H7 (cell line): ENCODE data around the gene HTR3B. TPM values are rescaled to one million over a fixed set of nuclear protein-coding genes. Genes with fewer than 3 reads are reported as not detected.
A peak's percentile ranks its signal among the peaks of the same experiment; 100 is the strongest.

Experiments used
- DNase-seq: peaks from one replicate; pipeline ENCODE4 v3.0.0; 2012
- H3K27me3 ChIP-seq: 2 replicates; pipeline ENCODE4 v1.6.0; 2011; ENCODE audit warnings: mild to moderate bottlenecking, low read length; ENCODE audit not compliant: control insufficient read depth, insufficient read depth
- H3K36me3 ChIP-seq: replicated peaks from 2 replicates; pipeline ENCODE4 v1.5.1; 2011; ENCODE audit warnings: low read length; ENCODE audit not compliant: control insufficient read depth, insufficient read depth
- H3K4me3 ChIP-seq: 2 replicates; pipeline ENCODE4 v1.5.1; 2011; ENCODE audit warnings: low read depth, mild to moderate bottlenecking, control low read depth, low read length, moderate library complexity; ENCODE audit not compliant: insufficient read depth
- total RNA-seq: library from RNA; depleted of rRNA; stranded (reverse); fragments of >200 nt; shearing (Covaris generic); gene quantifications from 2 replicates; pipeline ENCODE4 v1.2.3, GENCODE V29; 2014; rRNA removed

HTR3B gene
- not detected in 2 replicates for total RNA-seq

- no peak for DNase-seq
- Histone ChIP-seq H3K36me3 (no peaks in the 10 kb centered on the region), H3K27me3 (no peaks in the 10 kb centered on the region), H3K4me3 (no peak within 1 kb of the TSS)
Observed at GRCh38 chr11:113904379-113905101, at the start of gene HTR3B. TSS of gene HTR3B (plus strand) at chr11:113904796. CDS start at chr11:113904934, 138 bp downstream.

DNA sequence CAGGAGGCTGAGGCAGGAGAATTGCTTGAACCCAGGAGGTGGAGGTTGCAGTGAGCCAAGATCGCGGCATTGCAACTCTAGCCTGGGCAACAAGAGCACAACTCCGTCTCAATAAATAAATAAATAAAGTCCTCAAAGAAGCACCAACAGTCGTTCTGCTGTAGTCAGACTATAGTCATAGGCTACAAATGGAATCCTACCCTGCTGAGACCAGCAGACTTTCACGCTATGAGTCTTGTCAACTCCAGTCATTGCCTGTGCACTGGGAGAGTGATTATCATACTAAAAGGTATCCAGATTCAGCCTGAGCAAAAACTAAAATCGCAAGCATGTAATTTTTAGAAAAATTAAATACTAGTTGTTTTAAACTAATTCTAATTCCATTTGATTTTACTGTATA is 48.8 kb upstream of the HTR3B start:
- no peak overlapping the region for H3K4me3 ChIP-seq
- no peaks in the 10 kb centered on the region for H3K27me3 ChIP-seq
- DNase-seq = no peak
- peaks cover 12% of the 10 kb centered on the region for H3K36me3 ChIP-seq

DNA sequence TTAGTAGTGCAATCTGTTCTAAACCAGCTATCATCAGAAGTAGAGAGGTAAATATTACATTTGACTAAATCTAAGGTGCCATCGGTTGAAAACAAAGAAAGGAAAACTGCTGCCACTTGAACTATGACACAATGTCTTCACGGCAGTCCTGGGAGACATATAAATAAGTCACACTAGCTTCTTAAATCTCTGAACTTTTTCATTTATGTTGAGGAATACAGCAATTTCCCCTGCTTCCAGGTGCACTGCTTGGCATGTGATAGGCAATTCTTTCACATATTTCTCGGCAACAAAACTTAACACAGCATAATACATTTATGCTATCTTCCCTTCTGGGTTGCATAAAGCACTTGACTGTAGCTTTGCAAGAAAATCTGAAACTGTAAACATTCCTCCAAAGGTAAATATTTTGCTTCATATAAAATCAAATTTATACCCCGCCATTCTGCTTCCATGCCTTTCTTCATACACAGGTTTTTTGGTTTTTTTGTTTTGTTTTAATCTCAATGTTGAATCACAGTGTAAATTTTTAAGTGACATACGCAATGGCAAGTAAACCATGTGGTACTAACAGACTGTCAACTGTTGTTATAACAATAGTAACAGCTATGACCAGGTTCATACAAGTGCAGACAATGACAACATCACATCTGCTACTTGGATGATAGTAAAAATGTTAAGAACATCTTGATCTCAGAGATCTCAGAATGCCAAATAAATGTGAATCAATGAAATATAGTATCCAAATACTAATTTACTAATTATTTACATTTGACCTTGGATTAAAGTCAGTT is 47.4 kb upstream of the HTR3B start:
- Histone ChIP-seq H3K4me3 (no peak overlapping the region), H3K27me3 (no peaks in the 10 kb centered on the region), H3K36me3 (peaks cover 7% of the 10 kb centered on the region)
- DNase-seq = no peak

DNA sequence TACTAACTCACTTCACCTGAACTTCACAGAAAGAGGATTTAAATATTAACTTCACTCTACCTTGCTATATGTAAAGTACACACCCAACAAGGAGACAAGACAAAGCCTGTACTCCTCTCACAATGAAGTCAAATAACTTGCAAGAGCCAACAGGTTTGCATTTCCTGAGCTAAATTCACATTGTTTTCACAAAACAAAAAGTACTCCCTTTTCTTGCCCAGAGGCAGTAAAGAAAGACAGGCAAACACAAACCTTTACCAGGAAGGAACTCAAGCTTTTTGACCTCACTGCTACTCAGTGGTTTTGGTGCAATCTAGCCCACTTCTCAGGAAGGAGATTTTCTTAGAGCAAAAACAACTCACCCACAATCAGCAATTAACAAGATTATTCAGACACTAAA is 44.9 kb upstream of the HTR3B start:
- Histone ChIP-seq H3K27me3 (no peaks in the 10 kb centered on the region), H3K36me3 (peaks cover 2% of the 10 kb centered on the region; the same call in 1 of the 2 replicates), H3K4me3 (no peak overlapping the region)
- peak; percentile 32 for DNase-seq

DNA sequence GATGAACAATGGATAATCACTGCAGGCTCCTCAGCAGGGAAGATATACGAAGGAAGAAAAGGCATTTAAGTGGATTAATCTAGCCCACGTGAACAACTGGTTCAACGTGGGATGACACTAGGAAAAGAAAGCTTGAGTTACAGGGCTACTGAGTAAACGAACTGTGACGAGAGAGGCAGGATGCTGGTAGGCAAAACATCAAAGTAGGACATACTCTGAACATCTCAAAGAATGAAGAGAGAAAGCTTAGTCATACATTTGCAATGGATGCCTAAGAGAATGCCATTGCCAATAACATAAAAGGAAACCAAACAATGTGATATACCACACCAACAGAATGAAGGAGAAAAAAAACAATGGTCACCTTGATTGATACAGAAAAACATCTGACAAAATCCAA is 42.2 kb upstream of the HTR3B start:
- no peak overlapping the region for H3K4me3 ChIP-seq
- DNase-seq = peak; percentile 45
- H3K36me3 ChIP-seq = peaks cover 4% of the 10 kb centered on the region
- H3K27me3 ChIP-seq = no peaks in the 10 kb centered on the region

DNA sequence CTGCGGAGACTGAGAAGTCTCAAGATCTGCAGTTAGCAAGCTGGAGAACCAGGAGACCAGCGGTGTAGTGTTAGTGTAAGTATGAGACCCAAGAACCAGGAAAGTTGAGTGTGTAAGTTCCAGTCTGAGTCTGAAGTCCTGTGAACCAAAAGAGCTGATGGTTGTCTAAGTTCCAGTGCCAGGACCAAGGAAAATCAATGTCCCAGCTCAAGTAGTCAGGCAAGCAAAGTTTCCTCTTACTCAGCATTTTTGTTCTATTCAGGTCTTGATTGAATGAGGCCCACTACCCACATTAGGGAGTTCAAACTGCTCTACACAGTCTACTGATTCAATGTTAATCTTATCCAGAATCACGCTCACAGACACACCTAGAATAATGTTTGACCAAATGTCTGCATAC is 40.2 kb upstream of the HTR3B start:
- Histone ChIP-seq H3K36me3 (peaks cover 13% of the 10 kb centered on the region), H3K27me3 (no peaks in the 10 kb centered on the region), H3K4me3 (no peak overlapping the region)
- DNase-seq = no peak

GRCh38 chr11:113865873-113866272 is 38.7 kb upstream of the HTR3B start:
- H3K36me3 ChIP-seq = peaks cover 15% of the 10 kb centered on the region
- no peak for DNase-seq
- H3K4me3 ChIP-seq = no peak overlapping the region
- H3K27me3 ChIP-seq = no peaks in the 10 kb centered on the region

DNA sequence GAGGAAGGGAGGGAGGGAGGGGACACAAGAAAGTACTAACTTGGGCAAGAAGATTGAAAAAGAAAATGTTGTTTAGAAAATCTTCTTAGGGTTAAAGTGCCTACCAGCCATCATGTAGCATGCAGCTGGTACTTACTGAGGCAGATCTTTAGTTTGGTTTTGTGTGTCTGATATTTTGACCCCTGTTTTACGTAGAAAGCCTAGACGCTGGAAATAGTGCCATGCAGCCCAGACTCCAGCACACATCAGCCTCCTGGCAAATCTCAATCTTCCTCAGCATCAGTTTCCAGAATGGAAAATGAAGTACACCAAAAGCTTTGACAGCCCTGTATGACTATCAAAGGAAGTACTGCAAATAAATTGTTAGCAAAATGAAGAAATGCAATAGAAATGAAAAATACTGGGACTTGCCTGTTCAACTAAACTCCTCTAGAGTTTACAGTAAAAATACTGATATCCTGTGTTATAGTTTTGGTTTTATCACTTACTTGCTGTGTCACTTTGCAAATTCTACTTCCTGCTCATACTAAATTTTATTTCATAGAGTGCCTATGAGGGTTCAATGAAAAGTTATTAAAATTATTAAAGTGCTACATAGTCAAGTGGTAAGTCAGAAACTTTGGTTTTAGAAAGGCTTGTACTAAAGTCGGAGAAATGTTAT is 36.6 kb upstream of the HTR3B start:
- H3K27me3 ChIP-seq = no peaks in the 10 kb centered on the region
- peaks cover 24% of the 10 kb centered on the region for H3K36me3 ChIP-seq
- no peak for DNase-seq
- H3K4me3 ChIP-seq = no peak overlapping the region

DNA sequence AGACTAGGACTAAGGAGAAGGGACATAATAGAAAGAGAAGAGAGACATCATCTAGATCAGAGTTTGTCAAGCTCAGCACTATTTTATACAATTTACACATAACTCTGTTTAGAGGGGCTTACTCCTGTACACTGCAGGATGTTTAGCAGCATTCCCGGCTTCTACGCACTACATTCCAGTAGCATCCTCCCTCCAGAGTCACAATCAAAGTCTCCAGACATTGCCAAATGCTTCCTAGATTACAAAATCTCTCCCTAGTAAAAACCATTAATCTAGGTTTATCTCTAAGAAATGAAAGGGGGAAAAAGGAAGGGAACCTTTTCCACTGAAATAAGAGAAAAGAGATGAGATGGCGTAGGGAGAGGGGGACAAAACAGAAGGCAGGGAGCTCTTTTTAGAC is 33.3 kb upstream of the HTR3B start:
- no peaks in the 10 kb centered on the region for H3K27me3 ChIP-seq
- no peak for DNase-seq
- H3K36me3 ChIP-seq = peaks cover 20% of the 10 kb centered on the region
- no peak overlapping the region for H3K4me3 ChIP-seq

GRCh38 chr11:113873236-113873626 is 31.4 kb upstream of the HTR3B start:
- peak; percentile 46 for DNase-seq
- peak overlapping the region; percentile 75 for H3K4me3 ChIP-seq
- H3K27me3 ChIP-seq = no peaks in the 10 kb centered on the region
- peaks cover 16% of the 10 kb centered on the region for H3K36me3 ChIP-seq

DNA sequence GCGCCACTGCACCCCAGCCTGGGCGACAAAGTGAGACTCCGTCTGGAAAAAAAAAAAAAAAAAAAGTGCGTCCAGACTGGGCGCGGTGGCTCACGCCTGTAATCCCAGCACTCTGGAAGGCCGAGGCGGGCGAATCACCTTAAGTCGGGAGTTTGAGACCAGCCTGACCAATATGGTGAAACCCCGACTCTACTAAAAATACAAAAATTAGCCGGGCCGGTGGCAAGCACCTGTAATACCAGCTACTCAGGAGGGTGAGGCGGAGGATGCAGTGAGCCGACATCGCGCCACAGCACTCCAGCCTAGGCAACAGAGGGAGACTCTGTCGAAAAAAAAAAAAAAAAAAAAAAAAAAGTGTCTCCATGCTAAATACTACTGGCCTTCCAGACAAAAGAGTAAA is 30.5 kb upstream of the HTR3B start:
- peaks cover 13% of the 10 kb centered on the region for H3K36me3 ChIP-seq
- DNase-seq = no peak
- peak overlapping the region; percentile 75 for H3K4me3 ChIP-seq
- H3K27me3 ChIP-seq = no peaks in the 10 kb centered on the region

GRCh38 chr11:113874581-113875233 is 29.9 kb upstream of the HTR3B start:
- Histone ChIP-seq H3K4me3 (peak overlapping the region; percentile 75), H3K36me3 (peaks cover 11% of the 10 kb centered on the region), H3K27me3 (no peaks in the 10 kb centered on the region)
- DNase-seq = peak; percentile 51

DNA sequence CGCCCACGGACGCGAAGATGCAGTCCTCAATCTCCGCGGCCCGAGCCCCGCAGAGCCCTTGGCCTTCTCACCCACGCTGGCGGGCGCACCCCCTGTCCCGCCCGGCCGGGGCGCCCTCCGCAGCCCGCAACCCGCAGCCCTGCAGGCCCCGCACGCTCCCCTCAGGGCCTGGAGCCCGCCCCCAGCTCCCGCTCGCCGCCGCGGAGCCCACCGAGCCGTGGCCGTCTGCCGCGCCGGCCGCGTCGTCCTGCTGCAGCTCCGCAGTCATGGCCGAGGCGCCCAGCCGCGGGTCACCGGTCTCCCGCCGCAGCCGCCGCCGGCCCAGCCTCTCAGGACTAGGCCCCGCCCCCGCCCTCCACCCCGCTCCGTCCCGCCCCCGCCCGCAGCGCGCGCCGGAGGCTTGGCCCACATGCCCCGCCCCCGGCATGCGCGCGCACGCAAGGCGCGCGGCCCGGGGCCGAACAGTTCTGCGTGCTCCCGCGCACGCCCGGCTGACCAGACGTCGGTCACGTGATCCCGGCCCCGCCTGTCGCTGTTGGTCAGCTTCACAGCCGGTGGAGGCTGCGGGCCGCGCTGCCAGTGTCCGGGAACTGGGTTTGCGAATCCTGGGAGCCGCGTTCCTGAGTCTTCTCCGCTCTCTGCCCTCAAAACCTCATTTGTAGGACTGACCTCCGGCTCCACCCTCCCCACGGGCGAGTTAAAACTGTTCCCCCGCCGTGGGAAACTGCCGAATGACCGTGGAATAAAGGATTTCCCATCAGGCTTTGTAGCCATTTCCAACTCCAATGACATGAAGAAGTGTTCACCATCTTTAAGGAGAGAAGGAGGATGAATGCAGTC is 29.1 kb upstream of the HTR3B start, which contains the start of gene USP28:
Gene USP28, minus strand, starts transcription at position 339 of the 840 bp plus-strand sequence. Its CDS starts 71 bp downstream, at position 268.
- no peaks in the 10 kb centered on the region for H3K27me3 ChIP-seq
- H3K4me3 ChIP-seq = peak within 1 kb of the TSS; percentile 75
- H3K36me3 ChIP-seq = peaks cover 9% of the 10 kb centered on the region
- peak; percentile 99 for DNase-seq
